Measurements from ENCODE around the gene PITPNM1.
A peak's percentile ranks its signal among the peaks of the same experiment; 100 is the strongest.

Gene PITPNM1

GRCh38 chr11:67543585-67543984 lies 38.4 kb upstream of the PITPNM1 start:
- TF ChIP-seq MAX (IDR thresholded peaks at IDR 0.05; ENCODE audit: low read depth, low read length) (no peak), POLR2A (IDR thresholded peaks at IDR 0.05; ENCODE audit: extremely low read depth, insufficient read length) (no peak), CTCF (IDR thresholded peaks at IDR 0.05; ENCODE audit: low read depth, low read length) (no peak), MYC (IDR thresholded peaks at IDR 0.05; ENCODE audit: low read depth, low read length) (no peak)
- no peak overlapping the region for H3K4me3 ChIP-seq (ENCODE audit: low read depth, low read length)
- DNase-seq (ENCODE audit: low read depth) = no peak

GRCh38 chr11:67542971-67543370 lies 37.8 kb upstream of the PITPNM1 start:
- no peak for TF ChIP-seq MAX (IDR thresholded peaks at IDR 0.05; ENCODE audit: low read depth, low read length)
- TF ChIP-seq POLR2A (IDR thresholded peaks at IDR 0.05; ENCODE audit: extremely low read depth, insufficient read length) = no peak
- TF ChIP-seq CTCF (IDR thresholded peaks at IDR 0.05; ENCODE audit: low read depth, low read length) = no peak
- TF ChIP-seq MYC (IDR thresholded peaks at IDR 0.05; ENCODE audit: low read depth, low read length) = no peak
- no peak overlapping the region for H3K4me3 ChIP-seq (ENCODE audit: low read depth, low read length)
- DNase-seq (ENCODE audit: low read depth) = no peak

DNA sequence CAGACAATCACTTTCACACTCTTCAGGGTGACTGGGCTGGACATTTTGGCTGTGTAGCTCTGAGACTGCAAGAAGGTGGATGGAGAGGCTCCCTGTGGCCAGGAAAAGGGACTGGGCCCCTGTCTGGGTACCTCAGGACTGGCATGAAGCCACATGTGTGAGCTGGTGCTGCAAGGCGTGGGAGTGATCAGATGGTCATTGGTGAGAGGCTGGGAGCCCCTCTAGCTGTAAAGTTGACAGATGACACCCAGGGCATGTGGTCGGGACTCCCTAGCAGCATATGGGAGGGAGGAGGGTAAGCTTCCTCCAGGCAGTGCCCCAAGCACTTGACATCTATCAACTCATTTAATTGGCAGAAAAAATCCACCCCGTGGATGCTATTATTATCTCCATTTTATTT lies 37.0 kb upstream of the PITPNM1 start:
- TF ChIP-seq MAX (IDR thresholded peaks at IDR 0.05; ENCODE audit: low read depth, low read length) = peak; percentile 68; the same call in 1 of the 2 replicates
- peak; percentile 38; the same call in 1 of the 2 replicates for TF ChIP-seq MYC (IDR thresholded peaks at IDR 0.05; ENCODE audit: low read depth, low read length)
- no peak for TF ChIP-seq POLR2A (IDR thresholded peaks at IDR 0.05; ENCODE audit: extremely low read depth, insufficient read length)
- no peak for TF ChIP-seq CTCF (IDR thresholded peaks at IDR 0.05; ENCODE audit: low read depth, low read length)
- no peak overlapping the region for H3K4me3 ChIP-seq (ENCODE audit: low read depth, low read length)
- peak; percentile 55 for DNase-seq (ENCODE audit: low read depth)

DNA sequence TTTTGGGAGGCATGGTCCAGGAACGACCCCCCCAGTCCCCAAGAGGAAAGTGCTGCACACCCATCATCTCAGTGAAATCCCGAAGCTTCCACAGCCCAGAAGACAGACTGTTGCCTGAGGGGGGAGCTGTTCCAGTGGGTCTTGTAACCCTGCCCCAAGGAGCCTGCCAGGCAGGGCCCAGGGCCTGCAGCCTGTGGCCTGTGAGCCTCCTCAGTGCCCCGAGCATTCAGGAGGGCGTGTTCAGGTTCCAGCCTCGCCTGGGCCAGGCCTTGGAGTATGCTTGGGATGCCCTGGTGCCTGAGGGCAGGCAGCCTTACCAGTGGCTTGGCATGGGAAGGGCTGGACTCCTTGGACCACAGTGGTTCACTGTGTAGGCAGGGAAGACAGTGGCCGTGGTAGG lies 36.0 kb upstream of the PITPNM1 start:
- TF ChIP-seq MYC (IDR thresholded peaks at IDR 0.05; ENCODE audit: low read depth, low read length) = no peak
- no peak for TF ChIP-seq POLR2A (IDR thresholded peaks at IDR 0.05; ENCODE audit: extremely low read depth, insufficient read length)
- TF ChIP-seq MAX (IDR thresholded peaks at IDR 0.05; ENCODE audit: low read depth, low read length) = no peak
- no peak for TF ChIP-seq CTCF (IDR thresholded peaks at IDR 0.05; ENCODE audit: low read depth, low read length)
- DNase-seq (ENCODE audit: low read depth) = no peak
- no peak overlapping the region for H3K4me3 ChIP-seq (ENCODE audit: low read depth, low read length)

DNA sequence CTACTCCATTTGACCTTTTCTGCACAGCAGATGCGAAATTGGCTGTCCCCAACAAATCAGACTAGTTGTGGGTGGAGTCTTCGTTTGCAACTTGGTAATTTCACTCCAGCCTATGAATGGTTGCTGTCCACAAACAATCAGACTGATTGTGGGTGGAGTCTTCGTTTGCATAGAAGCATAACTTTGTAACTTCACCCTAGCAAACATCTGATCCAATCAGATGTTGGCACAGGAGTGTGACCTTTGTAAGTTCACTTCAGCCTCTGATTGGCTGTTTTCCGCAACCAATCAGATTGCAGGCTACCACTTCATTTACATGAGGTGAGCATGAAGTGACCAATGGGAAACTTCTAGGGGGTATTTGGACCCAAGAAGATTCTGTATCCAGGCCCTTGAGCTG lies 34.4 kb upstream of the PITPNM1 start:
- DNase-seq (ENCODE audit: low read depth) = peak; percentile 42
- no peak overlapping the region for H3K4me3 ChIP-seq (ENCODE audit: low read depth, low read length)
- TF ChIP-seq CTCF (IDR thresholded peaks at IDR 0.05; ENCODE audit: low read depth, low read length) (no peak), POLR2A (IDR thresholded peaks at IDR 0.05; ENCODE audit: extremely low read depth, insufficient read length) (no peak), MAX (IDR thresholded peaks at IDR 0.05; ENCODE audit: low read depth, low read length) (no peak), MYC (IDR thresholded peaks at IDR 0.05; ENCODE audit: low read depth, low read length) (no peak)
